ENCODE measurements around the gene EFHC1.

DNA sequence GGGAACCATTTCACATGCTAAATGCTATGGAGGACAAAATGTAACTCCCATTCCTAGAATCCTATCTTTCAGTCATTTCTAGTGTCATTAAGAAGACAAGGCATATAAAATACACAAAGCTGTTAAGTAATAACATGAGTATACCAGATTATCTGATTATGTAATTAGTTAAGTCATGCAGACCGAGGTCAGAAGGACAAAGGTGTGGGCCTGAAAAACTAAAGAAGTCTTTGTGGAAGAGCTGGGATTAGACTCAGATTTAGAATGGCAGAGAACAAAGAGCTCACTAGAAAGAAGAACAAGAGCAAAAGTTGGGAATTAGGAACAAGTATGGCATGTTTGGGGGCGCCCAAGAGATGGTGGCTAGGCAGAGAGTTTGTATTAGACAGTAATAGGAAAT, 37.0 kb downstream of the EFHC1 start:
- TF ChIP-seq, protein P1, sequence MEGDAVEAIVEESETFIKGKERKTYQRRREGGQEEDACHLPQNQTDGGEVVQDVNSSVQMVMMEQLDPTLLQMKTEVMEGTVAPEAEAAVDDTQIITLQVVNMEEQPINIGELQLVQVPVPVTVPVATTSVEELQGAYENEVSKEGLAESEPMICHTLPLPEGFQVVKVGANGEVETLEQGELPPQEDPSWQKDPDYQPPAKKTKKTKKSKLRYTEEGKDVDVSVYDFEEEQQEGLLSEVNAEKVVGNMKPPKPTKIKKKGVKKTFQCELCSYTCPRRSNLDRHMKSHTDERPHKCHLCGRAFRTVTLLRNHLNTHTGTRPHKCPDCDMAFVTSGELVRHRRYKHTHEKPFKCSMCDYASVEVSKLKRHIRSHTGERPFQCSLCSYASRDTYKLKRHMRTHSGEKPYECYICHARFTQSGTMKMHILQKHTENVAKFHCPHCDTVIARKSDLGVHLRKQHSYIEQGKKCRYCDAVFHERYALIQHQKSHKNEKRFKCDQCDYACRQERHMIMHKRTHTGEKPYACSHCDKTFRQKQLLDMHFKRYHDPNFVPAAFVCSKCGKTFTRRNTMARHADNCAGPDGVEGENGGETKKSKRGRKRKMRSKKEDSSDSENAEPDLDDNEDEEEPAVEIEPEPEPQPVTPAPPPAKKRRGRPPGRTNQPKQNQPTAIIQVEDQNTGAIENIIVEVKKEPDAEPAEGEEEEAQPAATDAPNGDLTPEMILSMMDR (IDR thresholded peaks at IDR 0.05; ENCODE audit: low read depth, low read length, missing input control), result no peak
- TF ChIP-seq SP1 (IDR thresholded peaks at IDR 0.05) (no peak), TAF1 (conservative IDR thresholded peaks at IDR 0.05) (no peak), EGR1 (IDR thresholded peaks at IDR 0.05; ENCODE audit: low read depth in 2 of 2) (no peak), JUND (IDR thresholded peaks at IDR 0.05) (no peak), YY1 (IDR thresholded peaks at IDR 0.05) (no peak), RXRA (IDR thresholded peaks at IDR 0.05) (no peak), NR2F2 (IDR thresholded peaks at IDR 0.05) (no peak), RAD21 (IDR thresholded peaks at IDR 0.05) (no peak), GABPA (IDR thresholded peaks at IDR 0.05 in 1 of 2, conservative IDR thresholded peaks at IDR 0.05 in 1 of 2) (no peak)
- TF ChIP-seq, protein P2, sequence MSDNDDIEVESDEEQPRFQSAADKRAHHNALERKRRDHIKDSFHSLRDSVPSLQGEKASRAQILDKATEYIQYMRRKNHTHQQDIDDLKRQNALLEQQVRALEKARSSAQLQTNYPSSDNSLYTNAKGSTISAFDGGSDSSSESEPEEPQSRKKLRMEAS (IDR thresholded peaks at IDR 0.05), result no peak
- TF ChIP-seq, protein P3, sequence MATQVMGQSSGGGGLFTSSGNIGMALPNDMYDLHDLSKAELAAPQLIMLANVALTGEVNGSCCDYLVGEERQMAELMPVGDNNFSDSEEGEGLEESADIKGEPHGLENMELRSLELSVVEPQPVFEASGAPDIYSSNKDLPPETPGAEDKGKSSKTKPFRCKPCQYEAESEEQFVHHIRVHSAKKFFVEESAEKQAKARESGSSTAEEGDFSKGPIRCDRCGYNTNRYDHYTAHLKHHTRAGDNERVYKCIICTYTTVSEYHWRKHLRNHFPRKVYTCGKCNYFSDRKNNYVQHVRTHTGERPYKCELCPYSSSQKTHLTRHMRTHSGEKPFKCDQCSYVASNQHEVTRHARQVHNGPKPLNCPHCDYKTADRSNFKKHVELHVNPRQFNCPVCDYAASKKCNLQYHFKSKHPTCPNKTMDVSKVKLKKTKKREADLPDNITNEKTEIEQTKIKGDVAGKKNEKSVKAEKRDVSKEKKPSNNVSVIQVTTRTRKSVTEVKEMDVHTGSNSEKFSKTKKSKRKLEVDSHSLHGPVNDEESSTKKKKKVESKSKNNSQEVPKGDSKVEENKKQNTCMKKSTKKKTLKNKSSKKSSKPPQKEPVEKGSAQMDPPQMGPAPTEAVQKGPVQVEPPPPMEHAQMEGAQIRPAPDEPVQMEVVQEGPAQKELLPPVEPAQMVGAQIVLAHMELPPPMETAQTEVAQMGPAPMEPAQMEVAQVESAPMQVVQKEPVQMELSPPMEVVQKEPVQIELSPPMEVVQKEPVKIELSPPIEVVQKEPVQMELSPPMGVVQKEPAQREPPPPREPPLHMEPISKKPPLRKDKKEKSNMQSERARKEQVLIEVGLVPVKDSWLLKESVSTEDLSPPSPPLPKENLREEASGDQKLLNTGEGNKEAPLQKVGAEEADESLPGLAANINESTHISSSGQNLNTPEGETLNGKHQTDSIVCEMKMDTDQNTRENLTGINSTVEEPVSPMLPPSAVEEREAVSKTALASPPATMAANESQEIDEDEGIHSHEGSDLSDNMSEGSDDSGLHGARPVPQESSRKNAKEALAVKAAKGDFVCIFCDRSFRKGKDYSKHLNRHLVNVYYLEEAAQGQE (IDR thresholded peaks at IDR 0.05), result no peak
- TF ChIP-seq, protein P4, sequence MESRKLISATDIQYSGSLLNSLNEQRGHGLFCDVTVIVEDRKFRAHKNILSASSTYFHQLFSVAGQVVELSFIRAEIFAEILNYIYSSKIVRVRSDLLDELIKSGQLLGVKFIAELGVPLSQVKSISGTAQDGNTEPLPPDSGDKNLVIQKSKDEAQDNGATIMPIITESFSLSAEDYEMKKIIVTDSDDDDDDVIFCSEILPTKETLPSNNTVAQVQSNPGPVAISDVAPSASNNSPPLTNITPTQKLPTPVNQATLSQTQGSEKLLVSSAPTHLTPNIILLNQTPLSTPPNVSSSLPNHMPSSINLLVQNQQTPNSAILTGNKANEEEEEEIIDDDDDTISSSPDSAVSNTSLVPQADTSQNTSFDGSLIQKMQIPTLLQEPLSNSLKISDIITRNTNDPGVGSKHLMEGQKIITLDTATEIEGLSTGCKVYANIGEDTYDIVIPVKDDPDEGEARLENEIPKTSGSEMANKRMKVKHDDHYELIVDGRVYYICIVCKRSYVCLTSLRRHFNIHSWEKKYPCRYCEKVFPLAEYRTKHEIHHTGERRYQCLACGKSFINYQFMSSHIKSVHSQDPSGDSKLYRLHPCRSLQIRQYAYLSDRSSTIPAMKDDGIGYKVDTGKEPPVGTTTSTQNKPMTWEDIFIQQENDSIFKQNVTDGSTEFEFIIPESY (IDR thresholded peaks at IDR 0.05), result no peak
